Cardiac fibroblast (primary cell): ENCODE measurements around the gene GPR137B.

ENCODE experiments used
- DNase-seq, 2 donors: peaks; one replicate each; pipeline versions ENCODE4 v3.0.0 to v3.0.0-alpha.2; 2010; ENCODE audit warnings: low read depth in 2 of 2
- H3K4me3 ChIP-seq, 2 donors: replicated peaks in 1 of 2; 1 replicate in 1 of 2; 2 replicates in 1 of 2; pipeline ENCODE4 v1.5.1; 2011; ENCODE audit warnings: low read depth in 2 of 2, low read length in 2 of 2, mild to moderate bottlenecking in 2 of 2, moderate library complexity in 1 of 2
- TF ChIP-seq, protein P1 (sequence below): IDR thresholded peaks from one replicate; pipeline ENCODE4 v1.5.1; 2011; ENCODE audit warnings: low read depth, mild to moderate bottlenecking, low read length, inconsistent platforms

The GPR137B gene

DNA sequence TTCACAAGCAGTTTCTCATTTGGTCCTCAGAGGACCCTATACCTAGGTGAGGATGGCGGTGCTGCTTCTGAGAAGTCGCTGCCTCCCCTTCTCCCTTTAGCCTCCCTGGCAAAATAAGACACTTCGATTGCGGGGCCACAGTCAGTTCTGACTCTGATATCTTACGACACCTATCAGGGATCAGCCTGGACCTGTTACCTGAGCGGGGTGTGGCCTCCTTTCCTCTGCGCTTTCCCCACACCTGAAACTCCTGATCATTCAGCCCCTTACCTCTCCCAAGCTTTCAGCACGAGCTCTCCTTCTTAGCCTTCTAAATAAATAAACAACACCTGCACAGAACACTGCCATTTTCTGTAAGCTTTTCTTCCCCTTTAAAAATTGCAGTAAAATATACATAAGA is 24.6 kb upstream of the GPR137B start:
- no peak overlapping the region for H3K4me3 ChIP-seq
- TF ChIP-seq, protein P1, sequence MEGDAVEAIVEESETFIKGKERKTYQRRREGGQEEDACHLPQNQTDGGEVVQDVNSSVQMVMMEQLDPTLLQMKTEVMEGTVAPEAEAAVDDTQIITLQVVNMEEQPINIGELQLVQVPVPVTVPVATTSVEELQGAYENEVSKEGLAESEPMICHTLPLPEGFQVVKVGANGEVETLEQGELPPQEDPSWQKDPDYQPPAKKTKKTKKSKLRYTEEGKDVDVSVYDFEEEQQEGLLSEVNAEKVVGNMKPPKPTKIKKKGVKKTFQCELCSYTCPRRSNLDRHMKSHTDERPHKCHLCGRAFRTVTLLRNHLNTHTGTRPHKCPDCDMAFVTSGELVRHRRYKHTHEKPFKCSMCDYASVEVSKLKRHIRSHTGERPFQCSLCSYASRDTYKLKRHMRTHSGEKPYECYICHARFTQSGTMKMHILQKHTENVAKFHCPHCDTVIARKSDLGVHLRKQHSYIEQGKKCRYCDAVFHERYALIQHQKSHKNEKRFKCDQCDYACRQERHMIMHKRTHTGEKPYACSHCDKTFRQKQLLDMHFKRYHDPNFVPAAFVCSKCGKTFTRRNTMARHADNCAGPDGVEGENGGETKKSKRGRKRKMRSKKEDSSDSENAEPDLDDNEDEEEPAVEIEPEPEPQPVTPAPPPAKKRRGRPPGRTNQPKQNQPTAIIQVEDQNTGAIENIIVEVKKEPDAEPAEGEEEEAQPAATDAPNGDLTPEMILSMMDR = no peak
- no peak for DNase-seq

DNA sequence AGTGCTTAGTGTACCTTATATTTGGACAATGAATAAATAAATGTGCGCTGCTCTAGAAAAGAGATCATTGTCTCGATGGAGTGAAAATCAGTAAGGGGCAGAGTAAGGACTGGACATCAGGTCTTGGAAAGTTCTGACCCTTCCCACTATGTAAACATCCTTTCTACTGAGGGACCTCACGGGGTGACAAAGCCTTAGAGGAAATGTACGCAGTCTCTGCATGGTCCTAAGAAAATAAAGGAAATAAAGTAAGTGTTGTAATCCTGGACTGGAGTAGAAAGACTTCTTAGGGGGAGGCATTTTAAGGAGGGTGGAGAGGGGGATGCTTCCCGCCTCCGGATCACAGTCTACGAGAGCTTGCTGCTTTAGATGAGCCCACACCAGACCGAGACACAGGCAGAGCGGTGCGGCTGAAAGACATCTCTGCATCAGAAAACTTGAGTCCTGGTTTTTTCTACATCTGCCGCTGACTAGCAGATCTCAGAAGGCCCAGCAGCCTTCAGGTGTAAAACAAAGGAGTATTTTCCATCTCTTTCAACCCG is 22.3 kb upstream of the GPR137B start:
- no peak overlapping the region for H3K4me3 ChIP-seq
- no peak for DNase-seq

DNA sequence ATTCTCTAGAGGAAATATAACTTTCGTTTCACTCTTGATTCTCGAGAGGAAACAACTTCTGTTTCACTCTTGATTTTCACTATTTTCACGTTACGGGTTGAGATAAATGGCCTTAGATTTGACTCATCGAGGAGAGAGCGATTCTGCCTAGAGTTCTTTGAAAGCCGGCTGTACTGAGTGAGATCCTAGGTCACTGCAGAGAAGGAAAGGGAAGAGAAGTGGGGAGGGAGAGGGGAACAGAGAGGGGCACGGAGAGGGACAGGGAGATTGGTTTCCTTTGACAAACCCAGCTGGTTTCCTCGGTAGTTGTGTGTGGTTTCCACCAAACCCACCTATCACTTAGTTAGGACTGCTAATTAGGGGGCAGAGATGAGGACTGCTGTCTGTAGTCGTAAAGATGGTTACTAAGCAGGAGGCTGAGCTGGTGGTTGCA is 21.6 kb upstream of the GPR137B start:
- H3K4me3 ChIP-seq = no peak overlapping the region
- TF ChIP-seq, protein P1 = no peak
- no peak for DNase-seq

More for the DNA sequence above, 22.3 kb upstream of the GPR137B start:
- TF ChIP-seq, protein P1 = no peak

DNA sequence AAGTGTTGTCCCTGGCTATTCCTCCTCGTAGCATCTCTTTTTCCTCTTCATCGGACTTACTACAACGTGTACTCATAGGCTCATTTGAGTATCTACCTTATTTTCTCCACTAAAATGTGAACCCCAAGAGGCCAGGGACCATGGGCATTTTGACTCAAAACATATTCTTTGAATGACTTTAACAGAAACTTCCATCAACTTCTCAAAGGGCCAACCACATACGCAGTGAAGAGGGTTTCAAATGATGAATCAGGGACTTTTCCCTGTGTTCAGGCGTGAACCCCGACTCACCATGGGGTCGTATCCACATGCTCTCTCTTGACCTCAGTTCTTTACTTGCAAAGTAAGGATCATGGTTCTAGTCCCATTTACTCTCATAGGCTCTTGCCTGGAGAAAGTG is 20.2 kb upstream of the GPR137B start:
- TF ChIP-seq, protein P1 = no peak
- no peak for DNase-seq
- H3K4me3 ChIP-seq = no peak overlapping the region

DNA sequence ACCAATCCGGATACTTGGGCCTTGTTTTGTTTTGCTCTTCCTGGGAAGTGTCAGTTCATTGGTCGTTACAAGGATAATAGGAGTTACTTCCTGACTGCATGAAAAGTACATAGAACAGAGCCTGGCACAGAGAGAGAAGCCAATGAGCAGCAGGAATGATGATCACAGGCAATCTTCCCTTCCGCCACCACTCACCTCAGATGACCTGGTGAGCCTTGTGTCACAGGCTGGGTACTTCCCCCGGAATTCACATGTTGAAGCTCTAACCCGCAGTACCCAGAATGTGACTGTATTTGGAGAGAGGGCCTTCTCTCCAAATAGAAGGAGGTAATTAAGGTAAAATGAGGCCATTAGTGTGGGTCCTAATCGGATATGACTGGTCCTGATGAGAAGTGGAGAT is 18.8 kb upstream of the GPR137B start:
- no peak overlapping the region for H3K4me3 ChIP-seq
- TF ChIP-seq, protein P1 = no peak
- no peak for DNase-seq

DNA sequence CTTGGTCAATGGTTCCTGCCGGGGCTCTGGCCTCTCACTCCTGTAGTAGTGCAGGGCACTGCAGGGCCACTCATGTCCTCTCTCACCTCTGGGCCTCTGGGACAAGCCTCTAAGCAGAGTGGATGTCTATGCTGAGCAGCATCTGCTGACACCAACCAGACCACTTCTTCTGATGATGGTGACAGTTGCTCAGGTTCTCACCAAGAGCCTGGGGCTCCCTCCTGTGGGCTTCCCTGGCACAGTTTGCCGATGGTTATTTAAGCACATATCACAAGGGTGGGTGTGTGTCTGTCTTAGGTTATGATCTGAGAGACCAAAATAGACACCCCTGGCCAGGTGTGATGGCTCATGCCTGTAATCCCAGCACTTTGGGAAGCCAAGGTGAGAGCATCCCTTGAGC is 17.4 kb upstream of the GPR137B start:
- TF ChIP-seq, protein P1 = no peak
- no peak overlapping the region for H3K4me3 ChIP-seq
- no peak for DNase-seq

DNA sequence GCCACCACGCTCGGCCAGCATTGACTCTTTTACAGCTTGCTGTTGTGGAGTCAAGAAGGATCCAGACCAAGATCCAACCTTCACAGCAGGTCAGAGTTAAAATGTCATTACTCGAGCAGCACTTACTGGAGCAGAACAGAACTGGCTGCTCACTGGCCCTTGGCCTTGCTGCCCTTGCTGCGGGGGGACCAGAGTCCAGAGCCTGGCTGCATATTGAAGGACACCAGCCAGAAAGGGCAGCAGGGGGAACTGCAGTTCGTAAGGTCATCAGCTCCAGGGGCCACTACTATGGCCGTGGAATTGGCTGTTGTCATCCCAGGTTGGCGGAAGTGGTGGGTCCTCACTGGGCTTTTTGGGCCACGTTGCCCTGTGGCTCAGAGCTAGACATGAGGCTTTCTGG is 15.3 kb upstream of the GPR137B start:
- H3K4me3 ChIP-seq = no peak overlapping the region
- TF ChIP-seq, protein P1 = no peak
- DNase-seq = no peak
